Astrocyte of the cerebellum (primary cell): ENCODE results near the gene MAPRE3.

Experiments used
- DNase-seq: peaks from one replicate; pipeline ENCODE4 v3.0.0-alpha.2; 2011; ENCODE audit warnings: low read depth
- H3K4me3 ChIP-seq: 2 replicates; pipeline ENCODE4 v1.5.1; 2011; ENCODE audit warnings: mild to moderate bottlenecking, low read depth, low read length, moderate library complexity
- in situ Hi-C: cut with HindIII; loops from 2 replicates; pipeline ENCODE4 v1.10.0; 2017; ENCODE audit warnings: low sequenced_read_pairs
- TF ChIP-seq, protein P1 (sequence below): IDR thresholded peaks from 2 replicates; pipeline ENCODE4 v1.5.1; 2012; ENCODE audit warnings: low read length, low read depth, moderate library complexity, mild to moderate bottlenecking; ENCODE audit errors: missing control alignments

Gene MAPRE3

DNA sequence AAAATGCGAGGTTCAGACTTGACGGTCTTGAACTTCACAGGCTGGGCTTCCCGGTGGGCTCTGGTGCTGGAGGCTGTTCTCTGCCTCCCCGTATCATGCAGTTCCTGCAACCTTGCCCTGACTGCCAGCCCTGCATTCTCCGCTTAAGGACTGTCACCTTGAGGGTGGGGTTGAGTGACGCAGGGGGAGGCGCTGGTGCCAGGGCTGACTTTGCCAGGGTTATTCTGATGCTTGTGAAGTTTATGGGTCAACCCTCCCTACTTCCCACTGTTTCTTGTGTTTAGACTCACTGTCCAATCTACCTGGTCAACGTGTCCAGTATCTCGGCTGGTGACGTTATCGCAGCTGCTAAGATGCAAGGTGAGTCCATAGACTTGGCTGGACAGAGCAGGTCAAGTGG is 37.5 kb upstream of the MAPRE3 start:
- no peak overlapping the region for H3K4me3 ChIP-seq
- TF ChIP-seq, protein P1, sequence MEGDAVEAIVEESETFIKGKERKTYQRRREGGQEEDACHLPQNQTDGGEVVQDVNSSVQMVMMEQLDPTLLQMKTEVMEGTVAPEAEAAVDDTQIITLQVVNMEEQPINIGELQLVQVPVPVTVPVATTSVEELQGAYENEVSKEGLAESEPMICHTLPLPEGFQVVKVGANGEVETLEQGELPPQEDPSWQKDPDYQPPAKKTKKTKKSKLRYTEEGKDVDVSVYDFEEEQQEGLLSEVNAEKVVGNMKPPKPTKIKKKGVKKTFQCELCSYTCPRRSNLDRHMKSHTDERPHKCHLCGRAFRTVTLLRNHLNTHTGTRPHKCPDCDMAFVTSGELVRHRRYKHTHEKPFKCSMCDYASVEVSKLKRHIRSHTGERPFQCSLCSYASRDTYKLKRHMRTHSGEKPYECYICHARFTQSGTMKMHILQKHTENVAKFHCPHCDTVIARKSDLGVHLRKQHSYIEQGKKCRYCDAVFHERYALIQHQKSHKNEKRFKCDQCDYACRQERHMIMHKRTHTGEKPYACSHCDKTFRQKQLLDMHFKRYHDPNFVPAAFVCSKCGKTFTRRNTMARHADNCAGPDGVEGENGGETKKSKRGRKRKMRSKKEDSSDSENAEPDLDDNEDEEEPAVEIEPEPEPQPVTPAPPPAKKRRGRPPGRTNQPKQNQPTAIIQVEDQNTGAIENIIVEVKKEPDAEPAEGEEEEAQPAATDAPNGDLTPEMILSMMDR, result no peak
- in situ Hi-C loops, result no loop called here
- DNase-seq, result no peak

DNA sequence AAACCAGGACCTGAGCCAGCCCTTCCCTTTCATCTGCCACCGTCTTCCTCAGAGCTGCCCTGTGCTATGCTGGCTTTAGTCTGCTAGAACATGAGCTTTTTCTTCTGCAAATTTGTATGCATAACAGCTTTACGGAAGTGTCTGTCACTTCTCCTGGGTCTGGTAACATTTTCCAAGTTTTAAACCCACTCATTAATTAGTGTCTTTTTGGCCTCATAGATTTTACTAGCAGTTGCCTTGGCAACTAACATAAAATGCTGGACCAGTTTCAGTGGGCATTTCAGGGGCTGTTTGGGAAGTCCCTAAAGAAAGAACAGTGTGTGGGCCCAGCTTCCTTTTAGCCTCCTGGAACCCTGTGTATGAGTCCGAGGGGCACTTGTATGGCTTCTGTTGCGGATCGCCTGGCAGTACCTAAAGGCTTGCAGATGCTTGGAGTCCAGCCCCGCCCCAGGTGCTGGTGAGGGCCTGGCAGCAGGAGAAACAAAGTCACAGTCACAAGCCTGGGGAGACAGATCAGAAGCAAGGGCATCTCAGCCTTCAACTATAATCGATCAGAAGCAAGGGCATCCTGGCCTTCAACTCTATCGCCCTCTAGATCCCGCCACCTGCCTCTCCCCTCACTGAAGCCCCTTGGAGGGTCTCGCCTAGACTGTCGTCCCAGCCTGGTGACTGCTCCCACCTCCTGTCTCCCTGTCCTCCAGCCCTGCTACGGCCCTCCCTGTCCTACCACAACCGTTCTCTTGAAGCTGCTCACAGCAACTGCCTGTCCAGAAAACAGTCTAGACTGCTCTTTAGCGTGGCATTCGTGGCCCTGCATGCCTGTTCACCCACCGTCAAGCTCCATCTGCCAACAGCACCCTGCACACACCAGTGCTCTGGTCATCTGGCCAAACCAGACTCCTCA is 36.8 kb upstream of the MAPRE3 start:
- no peak overlapping the region for H3K4me3 ChIP-seq
- no peak for DNase-seq
- TF ChIP-seq, protein P1, result no peak
- in situ Hi-C loops, result no loop called here

DNA sequence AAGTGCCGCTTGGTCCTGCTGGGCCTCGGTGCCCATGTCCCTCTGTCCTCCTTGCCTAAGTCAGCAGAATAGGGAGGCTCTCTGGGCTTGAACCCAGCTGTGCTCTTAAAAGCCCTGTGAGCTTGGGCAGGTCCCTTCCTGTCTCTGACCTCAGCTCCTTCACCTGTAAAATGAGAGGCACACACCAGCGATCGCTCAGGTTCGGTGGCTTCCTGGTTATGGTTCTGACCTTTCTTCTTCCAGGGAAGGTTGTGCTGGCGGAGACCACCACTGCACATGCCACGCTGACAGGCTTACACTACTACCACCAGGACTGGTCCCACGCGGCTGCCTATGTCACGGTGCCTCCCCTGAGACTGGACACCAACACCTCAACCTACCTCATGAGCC is 36.1 kb upstream of the MAPRE3 start:
- TF ChIP-seq, protein P1, result no peak
- in situ Hi-C loops, result no loop called here
- no peak for DNase-seq
- no peak overlapping the region for H3K4me3 ChIP-seq

DNA sequence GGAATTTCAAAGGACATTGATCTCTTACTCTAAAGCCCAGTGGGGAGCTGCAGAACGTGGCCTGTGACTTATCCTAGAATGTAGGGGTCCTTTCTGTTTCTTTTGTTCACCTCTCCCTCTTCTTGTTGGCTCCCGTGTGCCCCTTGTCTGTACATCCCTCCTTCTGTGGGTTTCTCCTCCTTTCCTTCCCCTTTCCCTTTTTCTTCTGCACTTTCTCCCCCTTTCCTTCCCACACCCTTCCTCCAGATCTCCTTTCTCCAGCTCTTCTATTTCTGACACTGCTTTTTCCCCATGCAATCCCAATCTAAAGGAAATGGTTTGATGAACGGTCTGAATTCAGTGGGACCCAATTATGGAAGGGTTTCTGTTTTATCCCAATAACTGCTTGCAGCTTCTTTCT is 35.5 kb upstream of the MAPRE3 start:
- in situ Hi-C loops, result no loop called here
- TF ChIP-seq, protein P1, result no peak
- no peak overlapping the region for H3K4me3 ChIP-seq

DNA sequence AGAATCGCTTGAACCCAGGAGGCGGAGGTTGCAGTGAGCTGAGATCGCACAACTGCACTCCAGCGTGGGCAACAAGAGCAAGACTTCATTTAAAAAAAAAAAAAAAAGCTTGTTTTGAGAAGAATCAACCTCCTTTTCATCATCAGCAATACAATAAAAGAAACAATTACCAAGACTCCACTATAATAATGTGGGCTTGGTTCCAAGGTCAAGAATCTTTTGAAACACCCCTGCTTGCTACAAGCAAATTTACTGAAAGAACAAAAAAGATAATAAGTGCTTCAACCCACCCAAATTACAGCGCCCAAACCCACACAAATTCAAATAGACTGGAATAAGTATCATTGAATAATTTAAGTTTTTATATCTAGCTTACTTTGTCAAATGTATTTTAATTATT is 33.6 kb upstream of the MAPRE3 start:
- no peak for DNase-seq
- TF ChIP-seq, protein P1, result no peak
- no peak overlapping the region for H3K4me3 ChIP-seq
- in situ Hi-C loops, result no loop called here

More for the DNA sequence above, 35.5 kb upstream of the MAPRE3 start:
- DNase-seq, result no peak

DNA sequence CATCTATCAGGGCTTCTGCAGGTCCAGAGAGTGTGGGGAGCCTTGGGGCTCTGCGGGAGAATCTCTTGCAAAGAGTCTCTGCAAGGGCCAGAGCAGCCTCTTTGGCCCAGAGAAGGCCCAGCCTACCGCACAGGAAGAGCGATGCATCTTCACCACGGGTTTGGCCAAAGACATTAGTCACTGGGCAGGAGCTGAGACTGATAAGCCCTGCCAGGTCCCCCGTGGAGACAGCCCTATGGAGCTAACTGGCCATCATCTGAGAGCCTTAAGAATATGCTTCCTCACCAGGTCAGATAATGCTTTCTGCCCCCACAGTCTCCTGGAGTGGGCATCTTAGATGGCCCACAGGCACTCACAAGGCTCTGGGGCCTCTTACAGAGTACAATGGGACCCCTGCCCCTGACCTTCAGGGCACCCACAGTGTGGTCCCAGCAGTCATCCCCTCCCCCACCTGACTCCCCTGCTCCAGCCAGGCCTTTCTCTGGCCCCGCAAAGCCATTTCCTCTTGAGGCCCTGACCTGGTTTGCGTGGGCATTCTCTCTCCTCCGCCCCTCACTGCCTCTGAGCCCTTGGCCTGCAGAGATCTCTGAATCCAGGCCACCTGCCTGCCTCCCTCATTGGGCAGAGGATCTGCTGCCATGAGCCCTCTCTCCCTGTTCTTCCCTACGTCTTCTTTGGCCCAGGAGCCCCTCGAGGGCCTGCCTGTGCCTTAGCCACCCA is 31.9 kb upstream of the MAPRE3 start:
- TF ChIP-seq, protein P1, result no peak
- in situ Hi-C loops, result no loop called here
- peak; percentile 5 for DNase-seq
- no peak overlapping the region for H3K4me3 ChIP-seq
